Mesothelial cell of epicardium (in vitro differentiated cells): ENCODE results near the gene RPS19. TPM values are rescaled to one million over a fixed set of nuclear protein-coding genes. Genes with fewer than 3 reads are reported as not detected.

Experiments
- DNase-seq, 2 experiments: peaks; one replicate each; pipeline ENCODE4 v3.0.0; 2021; ENCODE audit warnings: low spot score in 2 of 2; ENCODE audit not compliant: unreplicated experiment in 2 of 2
- H3K27ac Mint-ChIP-seq: 2 replicates; pipeline ENCODE4 v1.8.0; 2021; ENCODE audit warnings: mixed read lengths
- H3K27me3 Mint-ChIP-seq: 2 replicates; pipeline ENCODE4 v1.8.0; 2021; ENCODE audit warnings: low read depth, mixed read lengths
- H3K36me3 Mint-ChIP-seq: 2 replicates; pipeline ENCODE4 v1.8.0; 2021; ENCODE audit warnings: mixed read lengths
- H3K4me1 Mint-ChIP-seq: 2 replicates; pipeline ENCODE4 v1.8.0; 2021; ENCODE audit warnings: mixed read lengths
- H3K4me3 Mint-ChIP-seq: 2 replicates; pipeline ENCODE4 v1.8.0; 2021; ENCODE audit warnings: mild to moderate bottlenecking, moderate library complexity, mixed read lengths
- H3K9me3 Mint-ChIP-seq: 2 replicates; pipeline ENCODE4 v1.8.0; 2021; ENCODE audit warnings: mixed read lengths
- CTCF ChIP-seq: fragments of 200-600 bp; sonication (generic); IDR thresholded peaks from one replicate; pipeline ENCODE4 v1.5.0; 2021; ENCODE audit warnings: antibody characterized with exemption; ENCODE audit not compliant: unreplicated experiment
- total RNA-seq: library from RNA; stranded (reverse); gene quantifications from 3 replicates; pipeline ENCODE4 v1.2.1, GENCODE V29; 2021

The RPS19 gene
- total RNA-seq, 1 donor from 2014 or later: 2,197 TPM

GRCh38 chr19:41815301-41815700 lies 44.8 kb upstream of the RPS19 start:
- Mint-ChIP-seq H3K27ac (no peak overlapping the region), H3K36me3 (no peaks in the 10 kb centered on the region), H3K4me1 (no peaks in the 10 kb centered on the region), H3K4me3 (no peak overlapping the region), H3K9me3 (peaks cover 39% of the 10 kb centered on the region), H3K27me3 (no peaks in the 10 kb centered on the region)
- no peak for TF ChIP-seq CTCF
- no peak for DNase-seq

- Mint-ChIP-seq H3K27me3 (no peaks in the 10 kb centered on the region), H3K4me3 (no peak overlapping the region), H3K4me1 (no peaks in the 10 kb centered on the region), H3K27ac (no peak overlapping the region), H3K9me3 (peaks cover 44% of the 10 kb centered on the region), H3K36me3 (peaks cover 3% of the 10 kb centered on the region)
- DNase-seq: no peak
- TF ChIP-seq CTCF: no peak
Observed at GRCh38 chr19:41816761-41817160, 43.3 kb upstream of the RPS19 start.

- no peak for TF ChIP-seq CTCF
- Mint-ChIP-seq H3K36me3 (peaks cover 5% of the 10 kb centered on the region), H3K27me3 (no peaks in the 10 kb centered on the region), H3K27ac (no peak overlapping the region), H3K4me3 (no peak overlapping the region), H3K9me3 (peaks cover 35% of the 10 kb centered on the region), H3K4me1 (no peaks in the 10 kb centered on the region)
- no peak for DNase-seq
Observed at GRCh38 chr19:41821003-41821735, 38.9 kb upstream of the RPS19 start.

- Mint-ChIP-seq H3K9me3 (peaks cover 6% of the 10 kb centered on the region), H3K4me3 (no peak overlapping the region), H3K27me3 (peaks cover 20% of the 10 kb centered on the region), H3K27ac (no peak overlapping the region), H3K36me3 (no peaks in the 10 kb centered on the region), H3K4me1 (no peaks in the 10 kb centered on the region)
- no peak for TF ChIP-seq CTCF
- DNase-seq: no peak
Observed at GRCh38 chr19:41837981-41838708, 21.9 kb upstream of the RPS19 start.

GRCh38 chr19:41839211-41839610 lies 20.8 kb upstream of the RPS19 start:
- H3K27ac Mint-ChIP-seq: no peak overlapping the region
- H3K27me3 Mint-ChIP-seq: peaks cover 20% of the 10 kb centered on the region
- no peaks in the 10 kb centered on the region for H3K36me3 Mint-ChIP-seq
- no peak for DNase-seq
- no peak for TF ChIP-seq CTCF
- H3K4me3 Mint-ChIP-seq: no peak overlapping the region
- no peaks in the 10 kb centered on the region for H3K4me1 Mint-ChIP-seq
- peaks cover 13% of the 10 kb centered on the region for H3K9me3 Mint-ChIP-seq
